Right cardiac atrium (tissue), 5 donors: Measurements from ENCODE around the gene MFNG. TPM values are rescaled to one million over a fixed set of nuclear protein-coding genes. Genes with fewer than 3 reads are reported as not detected.
A peak's percentile ranks its signal among the peaks of the same experiment; 100 is the strongest.

ENCODE experiments used
- ATAC-seq, 2 donors: fragments of 200-7000 bp; cut with Tn5 transposase; one replicate each; pipeline versions ENCODE4 v1.8.0 to v1.9.1; 2020; ENCODE audit warnings: moderate library complexity in 2 of 2, mild to moderate bottlenecking in 1 of 2
- DNase-seq, 3 donors: peaks; one replicate each; pipeline ENCODE4 v3.0.0-alpha.2; 2020
- H3K27ac ChIP-seq: one replicate; pipeline ENCODE4 v1.5.1; 2013; ENCODE audit warnings: mild to moderate bottlenecking, low read length, control low read depth, moderate library complexity
- H3K27me3 ChIP-seq: one replicate; pipeline ENCODE4 v1.6.1; 2013; ENCODE audit not compliant: control insufficient read depth, insufficient read depth
- H3K4me1 ChIP-seq: one replicate; pipeline ENCODE4 v1.6.1; 2013; ENCODE audit warnings: low read length; ENCODE audit not compliant: control insufficient read depth, insufficient read depth
- H3K4me3 ChIP-seq: one replicate; pipeline ENCODE4 v1.5.1; 2013; ENCODE audit warnings: low read length, control low read depth
- H3K9me3 ChIP-seq: one replicate; pipeline ENCODE4 v1.6.1; 2013; ENCODE audit warnings: low read length; ENCODE audit not compliant: control insufficient read depth
- WGBS: extraction: QIAGEN DNeasy Blood & Tissue Kit; methylation state at CpG from one replicate; pipeline ENCODE4 v1.1.7; 2013; 5-methylcytosine and 5-hydroxymethylcytosine counted together
- intact Hi-C, 4 donors: fragments of 100-400 bp; cut with DNase I; formaldehyde crosslinking; loops; one replicate each; pipeline versions ENCODE4 v1.11.0 to v1.14.0; 2022 to 2023
- polyA plus RNA-seq: library from polyadenylated mRNA; stranded (reverse); fragments of 200-250 nt; gene quantifications from one replicate; pipeline ENCODE4 v1.2.3, GENCODE V29; 2013
- total RNA-seq, 4 donors: library from RNA; stranded (reverse); fragmentation: NEBNext Ultra II Directional; extraction: Animal tissue kit (Norgen Biotek cat#: 25700); gene quantifications; one replicate each; pipeline ENCODE4 v1.2.1, GENCODE V29; 2021
- donor health status: healthy with polysubstance abuse.
- donor health status: DM: no; HTN: yes; CAD: no.
- donor health status: DM: no; HTN: no; CAD: no.
- donor health status: DM: no; HTN: yes; CAD: no; lungs with severe emphysema.
- donor health status: DM: yes; HTN: yes; CAD: no.

The MFNG gene
- total and polyA plus RNA-seq, 5 donors = 9.0 to 14.1 (median 10.5) TPM

- H3K9me3 ChIP-seq = no peaks in the 10 kb centered on the region
- 81% methylated on average over 9 of the region's 9 CpGs for WGBS
- no peaks in the 10 kb centered on the region for H3K27me3 ChIP-seq
- no peak overlapping the region for H3K4me3 ChIP-seq
- H3K27ac ChIP-seq = no peak overlapping the region
- ATAC-seq (no peak), DNase-seq (no peak)
- H3K4me1 ChIP-seq = no peaks in the 10 kb centered on the region
- intact Hi-C loops = loop anchor here in 1 of 4 donors (10.0 kb wide), 1 partner anchor 107 kb away; no protein-coding TSS in a partner anchor
Measured at GRCh38 chr22:37421468-37421877, 64.7 kb downstream of the MFNG start.

- no peak overlapping the region for H3K27ac ChIP-seq
- no peaks in the 10 kb centered on the region for H3K4me1 ChIP-seq
- DNase-seq (peak in 2 of 3 donors; percentile 50 to 53), ATAC-seq (no peak)
- H3K9me3 ChIP-seq = no peaks in the 10 kb centered on the region
- H3K4me3 ChIP-seq = no peak overlapping the region
- intact Hi-C loops = loop anchor here in 1 of 4 donors (10.0 kb wide), 1 partner anchor 106 kb away; no protein-coding TSS in a partner anchor
- no peaks in the 10 kb centered on the region for H3K27me3 ChIP-seq
- 39% methylated on average over 18 of the region's 18 CpGs for WGBS
Measured at GRCh38 chr22:37420686-37421467, 65.3 kb downstream of the MFNG start.

GRCh38 chr22:37419969-37420685 lies 66.1 kb downstream of the MFNG start:
- H3K4me1 ChIP-seq = no peaks in the 10 kb centered on the region
- no peak overlapping the region for H3K4me3 ChIP-seq
- DNase-seq (peak in 1 of 3 donors; percentile 52), ATAC-seq (no peak)
- no peaks in the 10 kb centered on the region for H3K9me3 ChIP-seq
- intact Hi-C loops = loop anchor here in 1 of 4 donors (10.0 kb wide), 1 partner anchor 105 kb away; no protein-coding TSS in a partner anchor
- no peak overlapping the region for H3K27ac ChIP-seq
- WGBS = 1% methylated on average over 63 of the region's 70 CpGs
- H3K27me3 ChIP-seq = no peaks in the 10 kb centered on the region

- WGBS = 13% methylated on average over 43 of the region's 43 CpGs
- Histone ChIP-seq H3K4me3 (no peak overlapping the region), H3K9me3 (no peaks in the 10 kb centered on the region), H3K27ac (no peak overlapping the region), H3K27me3 (no peaks in the 10 kb centered on the region), H3K4me1 (no peaks in the 10 kb centered on the region)
- ATAC-seq (no peak), DNase-seq (peak in 1 of 3 donors; percentile 37)
- intact Hi-C loops = no loop called here
Measured at GRCh38 chr22:37419370-37419968, 66.7 kb downstream of the MFNG start.

Other genes starting within 250 kb of the MFNG start
- 1 to 10 TPM; 3.6 to 8.6 (median 5.7) TPM for gene RAC2, start 242.1 kb downstream of the MFNG start, total RNA-seq
- 1.8 TPM for gene RAC2, start 242.1 kb downstream of the MFNG start, polyA plus RNA-seq
- 1 to 10 TPM; 5.1 to 7.0 (median 5.9) TPM for gene CYTH4, start 203.9 kb downstream of the MFNG start, total RNA-seq
- gene CYTH4, start 203.9 kb downstream of the MFNG start, polyA plus RNA-seq = 2.6 TPM
- gene ELFN2, start 58.9 kb downstream of the MFNG start, total RNA-seq = under 1 TPM in 2 of 4 donors, not detected in 2; 0.03 to 0.06 TPM
- gene ELFN2, start 58.9 kb downstream of the MFNG start, polyA plus RNA-seq = 0.05 TPM
- 10 to 100 TPM in 2 of 4 donors, 1 to 10 TPM in 2; 6.6 to 11.4 (median 9.6) TPM for gene CARD10, start 33.0 kb upstream of the MFNG start, total RNA-seq
- gene CARD10, start 33.0 kb upstream of the MFNG start, polyA plus RNA-seq = 8.3 TPM
- 10 to 100 TPM; 19.7 to 31.3 (median 21.7) TPM for gene CDC42EP1, start 74.1 kb upstream of the MFNG start, total RNA-seq
- 20.7 TPM for gene CDC42EP1, start 74.1 kb upstream of the MFNG start, polyA plus RNA-seq
- under 1 TPM in 1 of 4 donors, not detected in 3; 0.44 TPM for gene LGALS2, start 93.7 kb upstream of the MFNG start, total RNA-seq
- gene LGALS2, start 93.7 kb upstream of the MFNG start, polyA plus RNA-seq = not detected
- 10 to 100 TPM; 23.3 to 29.0 (median 26.0) TPM for gene GGA1, start 122.5 kb upstream of the MFNG start, total RNA-seq
- gene GGA1, start 122.5 kb upstream of the MFNG start, polyA plus RNA-seq = 27.2 TPM
- gene SH3BP1, start 153.3 kb upstream of the MFNG start, total RNA-seq = 1 to 10 TPM; 1.9 to 4.8 (median 3.1) TPM
- 1.4 TPM for gene SH3BP1, start 153.3 kb upstream of the MFNG start, polyA plus RNA-seq
- gene PDXP, start 172.3 kb upstream of the MFNG start, total RNA-seq = 10 to 100 TPM; 18.6 to 21.7 (median 20.4) TPM
- gene PDXP, start 172.3 kb upstream of the MFNG start, polyA plus RNA-seq = 21.0 TPM
- gene LGALS1, start 189.3 kb upstream of the MFNG start, total RNA-seq = 100 to 1,000 TPM; 438 to 693 (median 551) TPM
- gene LGALS1, start 189.3 kb upstream of the MFNG start, polyA plus RNA-seq = 1,338 TPM
- 10 to 100 TPM; 13.5 to 16.4 (median 14.4) TPM for gene NOL12, start 200.0 kb upstream of the MFNG start, total RNA-seq
- gene NOL12, start 200.0 kb upstream of the MFNG start, polyA plus RNA-seq = 16.3 TPM
- gene TRIOBP, start 210.7 kb upstream of the MFNG start, total RNA-seq = 100 to 1,000 TPM in 1 of 4 donors, 10 to 100 TPM in 3; 84.8 to 105 (median 92.5) TPM
- gene TRIOBP, start 210.7 kb upstream of the MFNG start, polyA plus RNA-seq = 82.1 TPM